PC-3 (cell line): Measurements from ENCODE around the gene DBNL.
"Not testable (repeated sequence)": the region's sequence is repeated elsewhere in the genome, so short reads cannot be mapped to it uniquely, and the experiment has no call there.

Experiments used
- CTCF ChIP-seq: fragments of 300-600 bp; sonication (generic); conservative IDR thresholded peaks from 2 replicates; pipeline ENCODE4 v1.5.1; 2017; ENCODE audit warnings: antibody characterized with exemption, low read depth, mild to moderate bottlenecking, low read length
- EZH2 ChIP-seq: fragments of 300-600 bp; sonication (generic); IDR thresholded peaks from one replicate; pipeline ENCODE4 v1.6.1; 2017; ENCODE audit warnings: antibody characterized with exemption, mild to moderate bottlenecking, low read length; ENCODE audit not compliant: unreplicated experiment

GRCh38 chr7:44032031-44032430 lies 12.5 kb upstream of the DBNL start:
- not testable (repeated sequence) for TF ChIP-seq CTCF, EZH2
